ENCODE measurements around the gene CCR6. TPM values are rescaled to one million over a fixed set of nuclear protein-coding genes. Genes with fewer than 3 reads are reported as not detected.

The CCR6 gene
- total RNA-seq, 1 experiment from 2014 or later, result not detected

DNA sequence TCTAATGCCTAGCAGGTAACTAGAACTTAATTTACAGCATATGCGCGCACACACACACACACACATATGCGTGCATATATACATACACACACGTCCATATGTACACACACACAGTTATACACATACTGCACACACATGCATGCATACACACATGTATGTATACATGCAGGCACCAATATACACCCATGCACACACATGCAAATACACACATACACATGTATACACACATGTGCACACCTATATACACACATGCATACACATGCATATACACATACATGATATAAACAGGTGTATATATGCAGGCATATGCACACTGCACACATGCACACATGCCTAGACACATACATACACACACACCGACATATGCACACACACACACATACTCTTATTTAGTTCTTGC is 1.9 kb downstream of the CCR6 start:
- in situ Hi-C loops (cut with HindIII; ENCODE audit: low pct_unique_long_range_greater_than_20kb, low sequenced_read_pairs) (no loop called here), intact Hi-C loops (cut with micrococcal nuclease; ENCODE audit: unreplicated experiment) (no loop called here)
- no peaks in the 10 kb centered on the region for H3K36me3 ChIP-seq (ENCODE audit: control insufficient read depth, insufficient read depth, low read length)
- H3K27me3 ChIP-seq (ENCODE audit: control insufficient read depth, insufficient read depth, low read length), result peaks cover 9% of the 10 kb centered on the region
- H3K4me1 ChIP-seq (ENCODE audit: control insufficient read depth, insufficient read depth, low read length), result no peaks in the 10 kb centered on the region
- DNase-seq (ENCODE audit: low read depth, low spot score), result no peak
- CTCF ChIA-PET, result interaction anchor here (0.7 kb wide), 1 partner anchor 171 kb away, joined by 3 read pairs; no protein-coding TSS in a partner anchor
- no TSS peak for BruUV-seq (replicated peaks)
- 0 out of 2 replicates have a peak, but pooled peaks cover 3% of the 10 kb centered on the region for H3K9me3 ChIP-seq (ENCODE audit: control insufficient read depth, insufficient read depth, low read depth, low read length)
- TF ChIP-seq, protein P1, sequence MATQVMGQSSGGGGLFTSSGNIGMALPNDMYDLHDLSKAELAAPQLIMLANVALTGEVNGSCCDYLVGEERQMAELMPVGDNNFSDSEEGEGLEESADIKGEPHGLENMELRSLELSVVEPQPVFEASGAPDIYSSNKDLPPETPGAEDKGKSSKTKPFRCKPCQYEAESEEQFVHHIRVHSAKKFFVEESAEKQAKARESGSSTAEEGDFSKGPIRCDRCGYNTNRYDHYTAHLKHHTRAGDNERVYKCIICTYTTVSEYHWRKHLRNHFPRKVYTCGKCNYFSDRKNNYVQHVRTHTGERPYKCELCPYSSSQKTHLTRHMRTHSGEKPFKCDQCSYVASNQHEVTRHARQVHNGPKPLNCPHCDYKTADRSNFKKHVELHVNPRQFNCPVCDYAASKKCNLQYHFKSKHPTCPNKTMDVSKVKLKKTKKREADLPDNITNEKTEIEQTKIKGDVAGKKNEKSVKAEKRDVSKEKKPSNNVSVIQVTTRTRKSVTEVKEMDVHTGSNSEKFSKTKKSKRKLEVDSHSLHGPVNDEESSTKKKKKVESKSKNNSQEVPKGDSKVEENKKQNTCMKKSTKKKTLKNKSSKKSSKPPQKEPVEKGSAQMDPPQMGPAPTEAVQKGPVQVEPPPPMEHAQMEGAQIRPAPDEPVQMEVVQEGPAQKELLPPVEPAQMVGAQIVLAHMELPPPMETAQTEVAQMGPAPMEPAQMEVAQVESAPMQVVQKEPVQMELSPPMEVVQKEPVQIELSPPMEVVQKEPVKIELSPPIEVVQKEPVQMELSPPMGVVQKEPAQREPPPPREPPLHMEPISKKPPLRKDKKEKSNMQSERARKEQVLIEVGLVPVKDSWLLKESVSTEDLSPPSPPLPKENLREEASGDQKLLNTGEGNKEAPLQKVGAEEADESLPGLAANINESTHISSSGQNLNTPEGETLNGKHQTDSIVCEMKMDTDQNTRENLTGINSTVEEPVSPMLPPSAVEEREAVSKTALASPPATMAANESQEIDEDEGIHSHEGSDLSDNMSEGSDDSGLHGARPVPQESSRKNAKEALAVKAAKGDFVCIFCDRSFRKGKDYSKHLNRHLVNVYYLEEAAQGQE (IDR thresholded peaks at IDR 0.05; ENCODE audit: insufficient read depth in 1 of 2, low read depth in 2 of 2, low read length in 1 of 2), result no peak
- TF ChIP-seq SIN3A (IDR thresholded peaks at IDR 0.05; ENCODE audit: borderline replicate concordance, insufficient read depth, low read depth, low read length) (no peak), POLR2AphosphoS5 (IDR thresholded peaks at IDR 0.05; ENCODE audit: low read depth, low read length) (no peak), TCF7L2 (IDR thresholded peaks at IDR 0.05; ENCODE audit: low read depth, low read length) (no peak)
- TF ChIP-seq, protein P2, sequence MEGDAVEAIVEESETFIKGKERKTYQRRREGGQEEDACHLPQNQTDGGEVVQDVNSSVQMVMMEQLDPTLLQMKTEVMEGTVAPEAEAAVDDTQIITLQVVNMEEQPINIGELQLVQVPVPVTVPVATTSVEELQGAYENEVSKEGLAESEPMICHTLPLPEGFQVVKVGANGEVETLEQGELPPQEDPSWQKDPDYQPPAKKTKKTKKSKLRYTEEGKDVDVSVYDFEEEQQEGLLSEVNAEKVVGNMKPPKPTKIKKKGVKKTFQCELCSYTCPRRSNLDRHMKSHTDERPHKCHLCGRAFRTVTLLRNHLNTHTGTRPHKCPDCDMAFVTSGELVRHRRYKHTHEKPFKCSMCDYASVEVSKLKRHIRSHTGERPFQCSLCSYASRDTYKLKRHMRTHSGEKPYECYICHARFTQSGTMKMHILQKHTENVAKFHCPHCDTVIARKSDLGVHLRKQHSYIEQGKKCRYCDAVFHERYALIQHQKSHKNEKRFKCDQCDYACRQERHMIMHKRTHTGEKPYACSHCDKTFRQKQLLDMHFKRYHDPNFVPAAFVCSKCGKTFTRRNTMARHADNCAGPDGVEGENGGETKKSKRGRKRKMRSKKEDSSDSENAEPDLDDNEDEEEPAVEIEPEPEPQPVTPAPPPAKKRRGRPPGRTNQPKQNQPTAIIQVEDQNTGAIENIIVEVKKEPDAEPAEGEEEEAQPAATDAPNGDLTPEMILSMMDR (IDR thresholded peaks at IDR 0.05), result no peak
- no peak overlapping the region for H3K27ac ChIP-seq (ENCODE audit: low read length)
- no peak overlapping the region for H3K4me3 ChIP-seq (ENCODE audit: low read depth in 2 of 2, low read length in 2 of 2)
- POLR2A ChIA-PET, result no interaction called here
- ATAC-seq, result no peak

DNA sequence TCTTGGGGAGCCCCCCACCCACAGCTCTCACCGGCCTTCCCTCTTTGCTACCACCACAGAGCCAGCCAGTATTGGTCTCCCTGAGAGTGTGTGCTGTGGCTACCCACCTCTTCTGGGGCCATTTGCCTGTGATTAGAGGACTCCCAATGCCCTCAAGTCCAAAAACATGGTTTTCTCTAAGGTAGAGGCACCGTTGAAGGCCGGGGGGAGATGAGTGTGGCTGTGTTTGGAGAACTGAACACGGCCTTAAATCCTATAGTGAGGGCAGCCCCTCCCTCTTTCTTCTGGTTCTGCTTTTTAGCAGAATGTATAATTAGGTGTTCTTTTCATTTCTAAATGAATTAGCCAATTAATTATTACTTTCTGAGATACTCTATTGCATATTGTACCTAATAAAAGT is 2.5 kb downstream of the CCR6 start:
- H3K4me3 ChIP-seq (ENCODE audit: low read depth in 2 of 2, low read length in 2 of 2), result no peak overlapping the region
- in situ Hi-C loops (cut with HindIII; ENCODE audit: low pct_unique_long_range_greater_than_20kb, low sequenced_read_pairs) (no loop called here), intact Hi-C loops (cut with micrococcal nuclease; ENCODE audit: unreplicated experiment) (no loop called here)
- CTCF ChIA-PET, result no interaction called here
- TF ChIP-seq POLR2AphosphoS5 (IDR thresholded peaks at IDR 0.05; ENCODE audit: low read depth, low read length) (no peak), SIN3A (IDR thresholded peaks at IDR 0.05; ENCODE audit: borderline replicate concordance, insufficient read depth, low read depth, low read length) (no peak), TCF7L2 (IDR thresholded peaks at IDR 0.05; ENCODE audit: low read depth, low read length) (no peak)
- TF ChIP-seq, protein P2 (IDR thresholded peaks at IDR 0.05), result no peak
- TF ChIP-seq, protein P1 (IDR thresholded peaks at IDR 0.05; ENCODE audit: insufficient read depth in 1 of 2, low read depth in 2 of 2, low read length in 1 of 2), result no peak
- H3K9me3 ChIP-seq (ENCODE audit: control insufficient read depth, insufficient read depth, low read depth, low read length), result no peaks in the 10 kb centered on the region
- POLR2A ChIA-PET, result no interaction called here
- no TSS peak for BruUV-seq (replicated peaks)
- H3K27ac ChIP-seq (ENCODE audit: low read length), result no peak overlapping the region
- H3K27me3 ChIP-seq (ENCODE audit: control insufficient read depth, insufficient read depth, low read length), result peaks cover 7% of the 10 kb centered on the region
- H3K36me3 ChIP-seq (ENCODE audit: control insufficient read depth, insufficient read depth, low read length), result no peaks in the 10 kb centered on the region
- ATAC-seq, result no peak
- no peak for DNase-seq (ENCODE audit: low read depth, low spot score)
- no peaks in the 10 kb centered on the region for H3K4me1 ChIP-seq (ENCODE audit: control insufficient read depth, insufficient read depth, low read length)
